NCI-H1436 (cell line): ENCODE results near the gene RNF121.

Experiments
- DNase-seq: peaks from one replicate; lab custom pipeline; 2025; lab: John Stamatoyannopoulos, UW

Gene RNF121

GRCh38 chr11:71934213-71934612 is 5.4 kb downstream of the RNF121 start:
- DNase-seq: no peak

GRCh38 chr11:71935338-71935925 is 6.6 kb downstream of the RNF121 start:
- no peak for DNase-seq

DNA sequence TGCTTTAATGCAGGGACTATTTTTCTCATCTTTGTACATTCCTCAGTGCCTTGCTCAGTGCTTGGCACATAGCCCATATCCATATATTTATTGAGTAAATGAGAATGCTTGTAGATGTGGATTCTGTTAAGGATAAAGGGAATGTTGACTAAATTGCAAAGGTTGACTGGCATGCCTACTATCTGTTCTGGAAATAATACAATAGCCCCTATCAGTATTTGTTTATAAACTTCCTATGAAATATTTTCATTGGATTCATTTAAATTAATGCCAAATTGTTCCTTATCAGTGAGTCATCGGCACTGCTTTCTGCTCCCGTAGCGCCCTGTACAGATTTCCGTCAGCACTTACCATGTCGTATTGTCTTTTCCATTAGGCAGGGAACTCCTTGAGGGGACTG is 8.0 kb downstream of the RNF121 start:
- DNase-seq: no peak

DNA sequence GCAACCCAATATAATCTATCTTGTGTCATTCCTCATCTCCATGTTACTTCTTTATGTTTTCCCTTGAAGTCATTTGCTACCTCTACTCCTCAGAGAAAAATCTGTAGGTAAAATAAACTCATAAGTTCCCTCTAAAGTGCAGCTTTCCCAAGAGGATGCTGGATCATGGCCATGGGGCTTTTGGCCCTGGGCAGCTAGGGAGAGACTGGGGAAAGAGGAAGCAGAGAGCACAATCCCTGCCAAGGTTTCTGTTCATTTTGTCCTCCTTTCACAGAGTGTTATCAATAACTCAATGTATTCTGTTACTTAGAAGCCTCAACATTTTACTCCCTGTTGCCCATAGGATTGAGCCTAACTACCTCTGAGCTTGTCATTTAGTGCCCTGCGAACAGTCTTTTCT is 9.0 kb downstream of the RNF121 start:
- DNase-seq: no peak

GRCh38 chr11:71940561-71941219 is 11.8 kb downstream of the RNF121 start:
- DNase-seq: no peak

- DNase-seq: no peak
Measured at GRCh38 chr11:71946144-71946571, 17.3 kb downstream of the RNF121 start.

DNA sequence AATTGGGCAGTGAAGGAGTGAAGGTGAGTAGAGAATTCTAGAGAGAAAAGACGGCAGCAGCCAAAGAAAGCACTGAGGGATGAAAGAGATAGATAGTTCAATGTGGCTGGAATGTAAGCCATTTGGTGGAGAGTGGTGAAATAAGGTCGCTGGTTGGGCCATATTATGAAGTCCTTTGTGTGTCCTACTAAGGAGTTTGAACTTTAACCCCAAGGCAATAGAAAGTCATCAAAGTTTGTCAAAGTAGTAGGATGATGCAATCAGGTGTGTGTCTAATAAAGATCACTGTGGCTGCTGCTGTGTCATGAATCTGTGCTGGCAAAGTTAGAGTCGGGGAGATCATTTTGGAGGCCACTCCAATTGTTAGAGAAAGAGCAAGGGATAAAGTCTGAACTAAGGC is 18.7 kb downstream of the RNF121 start:
- DNase-seq: no peak

DNA sequence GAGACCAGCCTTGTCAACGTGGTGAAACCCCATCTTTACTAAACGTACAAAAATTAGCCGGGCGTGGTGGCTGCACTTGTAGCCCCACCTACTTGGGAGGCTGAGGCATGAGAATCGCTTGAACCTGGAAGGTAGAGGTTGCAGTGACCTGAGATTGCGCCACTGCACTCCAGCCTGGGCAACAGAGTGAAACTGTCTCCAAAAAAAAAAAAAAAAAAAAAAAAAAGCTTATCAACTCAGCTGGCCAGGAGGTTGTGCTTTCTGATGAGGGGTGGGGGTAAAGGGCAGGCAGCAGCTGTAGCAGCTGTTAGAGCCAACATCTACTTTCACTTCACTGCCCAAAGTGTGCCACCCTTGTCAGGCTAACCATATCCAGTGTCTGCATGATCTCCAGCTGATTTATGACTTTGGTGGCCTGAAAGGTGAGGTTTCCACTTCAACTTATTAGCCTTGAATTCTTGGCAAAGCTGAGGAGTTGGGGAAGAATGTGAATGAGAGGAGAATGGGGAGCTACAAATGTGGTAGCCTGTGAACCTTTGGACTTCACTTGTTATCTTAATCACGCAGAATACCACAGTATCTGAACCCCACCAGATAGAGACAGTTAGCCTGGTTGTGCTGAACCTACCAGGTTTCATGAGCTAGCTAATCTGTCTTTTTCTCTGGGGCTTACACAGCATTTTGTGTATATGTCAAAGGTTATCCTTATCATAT is 19.6 kb downstream of the RNF121 start:
- no peak for DNase-seq

DNA sequence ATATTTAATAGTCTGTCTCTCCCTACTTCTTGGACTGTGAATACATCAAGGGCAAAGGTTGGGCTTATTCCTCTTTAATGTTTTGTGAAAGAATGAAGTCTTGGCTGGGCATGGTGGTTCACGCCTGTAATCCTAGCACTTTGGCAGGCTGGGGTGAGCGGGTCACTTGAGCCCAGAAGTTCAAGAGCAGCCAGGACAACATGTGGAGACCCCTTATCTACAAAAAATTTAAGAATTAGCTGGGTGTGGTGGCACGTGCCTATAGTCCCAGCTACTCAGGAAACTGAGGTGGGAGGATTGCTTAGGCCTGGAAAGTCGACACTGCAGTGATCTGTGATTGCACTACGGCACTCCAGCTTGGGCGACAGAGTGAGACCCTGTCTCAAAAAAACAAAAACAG is 20.2 kb downstream of the RNF121 start:
- no peak for DNase-seq

- no peak for DNase-seq
Measured at GRCh38 chr11:71951741-71952310, 23.0 kb downstream of the RNF121 start.

DNA sequence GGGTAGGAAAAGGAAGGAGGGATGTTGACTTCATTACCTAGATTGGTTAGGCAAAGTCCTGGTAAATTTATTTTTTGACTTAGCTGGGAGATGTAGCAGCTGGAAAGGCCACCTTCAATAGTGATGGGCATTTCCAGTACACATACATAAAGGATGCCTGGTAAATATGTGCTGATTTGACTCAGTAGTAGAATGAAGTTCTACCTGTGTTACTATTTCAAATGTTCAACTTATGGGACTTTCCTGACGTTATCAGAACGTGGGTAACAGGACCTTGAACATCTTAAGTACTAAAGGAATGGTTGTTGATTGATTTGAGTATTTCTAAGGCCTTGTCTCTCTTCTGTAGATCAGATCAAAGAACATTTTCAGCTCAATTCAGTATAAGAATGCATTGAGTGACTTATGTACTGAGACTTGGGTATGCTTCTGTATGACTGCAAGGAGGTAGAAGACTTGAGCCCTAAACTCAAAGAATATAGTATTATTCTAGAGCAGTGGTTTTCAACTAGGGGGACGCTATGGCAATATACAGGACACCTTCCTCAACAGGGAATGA is 27.1 kb downstream of the RNF121 start:
- DNase-seq: no peak

DNA sequence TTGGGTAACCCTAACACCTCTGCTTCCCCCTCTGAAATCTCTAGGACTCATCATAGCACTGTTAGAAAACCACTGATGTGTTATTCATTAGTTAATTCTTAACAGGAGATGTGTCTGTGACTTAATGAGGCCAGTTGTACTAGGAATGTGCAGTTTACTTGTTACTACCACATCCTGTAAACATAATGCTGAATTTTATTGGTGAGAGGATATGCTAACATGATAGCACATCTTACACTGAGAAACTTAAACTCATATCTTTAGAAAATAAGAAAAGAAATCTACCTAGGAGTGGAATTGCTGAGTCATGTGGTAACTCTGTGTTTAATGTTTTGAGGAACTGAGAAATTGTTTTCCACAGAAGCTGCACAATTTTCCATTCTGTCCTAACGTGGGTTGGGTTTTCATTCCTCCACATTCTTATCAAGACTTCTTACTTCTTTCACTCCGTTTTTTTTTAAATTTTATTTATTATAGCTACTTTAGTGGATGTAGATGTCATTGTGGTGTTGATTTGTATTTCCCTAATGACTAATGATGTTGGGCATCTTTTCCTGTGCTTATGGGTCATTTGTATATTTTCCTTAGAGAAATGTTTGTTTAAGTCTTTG is 33.7 kb downstream of the RNF121 start:
- no peak for DNase-seq

DNA sequence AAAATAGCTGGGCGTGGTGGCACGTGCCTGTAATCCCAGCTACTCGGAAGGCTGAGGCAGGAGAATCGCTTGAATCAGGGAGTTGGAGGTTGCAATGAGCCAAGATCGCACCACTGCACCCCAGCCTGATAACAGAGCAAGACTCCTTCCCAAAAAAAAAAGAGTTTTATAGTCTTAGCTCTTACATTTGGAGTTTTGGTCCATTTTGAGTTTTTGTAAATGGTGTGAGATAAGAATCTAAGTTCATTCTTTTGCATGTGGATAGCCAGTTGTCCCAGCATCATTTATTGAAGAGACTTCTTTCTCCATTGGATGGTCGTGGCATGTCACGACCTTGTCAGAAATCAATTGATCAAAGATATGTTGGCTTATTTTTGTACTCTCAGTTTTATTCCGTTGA is 34.6 kb downstream of the RNF121 start:
- no peak for DNase-seq

GRCh38 chr11:71964641-71965040 is 35.8 kb downstream of the RNF121 start:
- DNase-seq: no peak

DNA sequence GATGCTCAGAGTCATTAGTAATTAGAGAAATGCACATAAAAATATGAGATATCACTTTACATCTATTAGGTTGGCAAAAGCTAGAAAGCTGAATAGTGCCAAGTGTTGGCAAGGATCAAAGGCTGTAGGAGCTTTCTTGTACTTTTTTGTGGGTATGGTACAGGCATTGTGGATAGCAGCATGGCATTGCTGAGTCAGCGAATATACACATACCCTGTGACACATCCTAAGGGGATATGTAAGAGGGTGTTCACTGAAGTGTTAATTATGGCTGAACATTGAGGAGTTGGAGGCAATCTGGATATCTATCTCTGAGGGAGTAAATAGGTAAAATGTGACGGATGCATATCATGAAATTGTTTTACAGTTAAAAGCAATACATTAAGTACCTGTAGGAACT is 42.8 kb downstream of the RNF121 start:
- DNase-seq: no peak

GRCh38 chr11:71976551-71976950 is 47.7 kb downstream of the RNF121 start:
- no peak for DNase-seq

GRCh38 chr11:71977090-71977489 is 48.2 kb downstream of the RNF121 start:
- no peak for DNase-seq

DNA sequence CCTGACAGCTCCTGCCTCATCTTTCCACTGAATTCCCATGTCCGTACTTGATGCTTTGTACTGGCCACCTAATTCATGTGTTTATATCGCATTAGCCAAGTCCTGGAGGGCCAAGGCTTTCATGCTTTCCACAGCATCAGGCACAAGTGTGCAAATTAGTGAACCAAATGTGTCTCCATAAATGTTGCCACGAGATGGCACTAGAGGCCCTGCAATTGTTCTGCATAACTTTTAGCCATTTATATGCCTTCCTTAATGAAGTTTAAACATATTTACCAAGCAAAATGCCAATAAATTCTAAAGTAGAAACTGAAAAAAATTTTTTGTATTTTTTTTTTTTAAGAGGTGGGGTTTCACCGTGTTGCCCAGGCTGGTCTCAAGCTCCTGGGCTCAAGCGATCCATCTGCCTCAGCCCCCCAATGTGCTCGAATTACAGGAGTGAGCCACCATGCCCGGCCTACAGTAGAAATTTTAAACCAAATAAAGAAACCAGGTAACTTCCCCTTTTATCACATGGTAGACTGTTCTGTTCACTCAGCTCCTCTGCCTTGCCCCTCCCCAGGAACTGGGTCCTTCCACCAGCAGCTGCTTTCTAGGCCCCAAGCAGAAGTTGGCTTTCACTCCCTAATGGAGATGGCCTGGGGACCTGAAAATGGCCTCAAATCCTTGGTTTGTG is 49.0 kb downstream of the RNF121 start:
- DNase-seq: peak; percentile 19

DNA sequence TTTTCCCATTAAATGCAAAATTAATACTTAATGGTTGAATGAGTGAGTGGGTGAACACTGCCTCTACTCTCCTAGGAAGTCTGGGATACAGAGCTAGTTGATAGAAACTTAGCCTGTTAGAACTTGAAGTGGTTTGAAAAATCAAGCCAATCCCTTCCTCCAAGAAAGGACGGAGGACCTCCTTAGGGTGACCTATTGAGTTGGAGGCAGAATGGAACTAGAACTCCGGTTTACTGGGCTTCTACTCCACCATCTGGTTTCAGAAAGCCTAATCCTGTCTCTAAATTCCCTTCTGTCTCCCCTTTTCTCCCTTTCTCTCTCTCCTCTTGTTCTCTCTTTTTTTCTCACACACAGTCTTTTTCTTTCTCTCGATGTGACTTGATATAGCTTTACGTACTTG is 50.2 kb downstream of the RNF121 start:
- no peak for DNase-seq

GRCh38 chr11:71979602-71980001 is 50.8 kb downstream of the RNF121 start:
- no peak for DNase-seq

- DNase-seq: no peak
Measured at GRCh38 chr11:71986131-71986530, 57.3 kb downstream of the RNF121 start.

DNA sequence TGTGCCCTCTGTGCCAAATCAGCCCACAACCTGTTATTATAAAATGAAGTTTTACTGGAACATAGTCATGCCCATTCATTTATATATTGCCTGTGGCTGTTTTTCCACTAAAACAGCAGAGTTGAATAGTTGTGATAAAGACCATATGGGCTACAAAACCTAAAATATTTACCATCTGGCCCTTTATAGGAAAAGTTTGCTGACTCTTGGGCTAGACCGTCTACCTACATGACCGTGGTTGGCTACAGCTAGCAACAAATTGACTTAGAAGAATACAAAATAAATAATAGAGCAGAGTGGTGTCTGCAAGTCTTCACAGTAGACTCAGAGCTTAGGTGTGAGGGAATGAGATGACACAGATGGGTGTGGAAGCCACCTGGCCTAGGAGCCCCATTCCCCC is 58.7 kb downstream of the RNF121 start:
- no peak for DNase-seq
